Measurements from ENCODE around the gene PNMA8B. TPM values are rescaled to one million over a fixed set of nuclear protein-coding genes. Genes with fewer than 3 reads are reported as not detected.
"Not testable (repeated sequence)": the region's sequence is repeated elsewhere in the genome, so short reads cannot be mapped to it uniquely, and the experiment has no call there.

PNMA8B gene
- total RNA-seq, 1 donor from 2014 or later = 0.17 TPM

DNA sequence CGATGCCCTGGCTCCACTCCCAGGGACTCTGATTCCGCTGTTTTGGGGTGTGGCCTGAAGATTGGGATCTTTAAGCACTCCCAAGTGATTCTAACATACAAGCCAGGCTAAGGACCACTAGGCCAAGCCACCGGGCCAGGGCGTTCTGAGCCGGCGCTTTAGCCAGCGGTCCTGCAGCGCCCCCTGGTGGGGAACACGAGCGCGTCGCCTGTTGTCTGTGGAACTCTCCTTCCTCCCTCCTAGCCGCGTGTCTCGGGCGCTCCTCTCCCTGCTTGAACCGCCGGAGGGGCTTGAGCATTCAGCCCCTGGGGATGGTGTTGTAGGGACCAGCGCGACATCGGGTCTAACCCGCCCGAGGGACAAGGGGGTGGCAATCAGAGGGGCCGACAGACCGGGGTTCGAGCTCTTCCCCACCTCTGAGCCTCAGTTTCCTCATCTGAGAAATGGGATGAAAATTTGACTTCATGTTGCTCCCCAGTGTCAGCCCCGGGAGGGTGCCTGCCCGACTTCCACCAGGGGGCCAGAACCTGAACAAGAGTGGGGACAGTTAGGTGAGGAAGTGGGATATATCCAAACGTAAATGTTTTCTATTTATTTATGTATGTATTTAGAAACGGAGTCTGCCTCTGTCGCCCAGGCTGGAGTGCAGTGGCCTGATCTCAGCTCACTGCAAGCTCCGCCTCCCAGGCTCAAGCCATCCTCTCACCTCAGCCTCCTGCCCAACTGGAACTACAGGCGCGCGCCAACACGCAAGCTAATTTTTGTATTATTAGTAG lies 18.0 kb upstream of the PNMA8B start:
- DNase-seq = peak; percentile 83

DNA sequence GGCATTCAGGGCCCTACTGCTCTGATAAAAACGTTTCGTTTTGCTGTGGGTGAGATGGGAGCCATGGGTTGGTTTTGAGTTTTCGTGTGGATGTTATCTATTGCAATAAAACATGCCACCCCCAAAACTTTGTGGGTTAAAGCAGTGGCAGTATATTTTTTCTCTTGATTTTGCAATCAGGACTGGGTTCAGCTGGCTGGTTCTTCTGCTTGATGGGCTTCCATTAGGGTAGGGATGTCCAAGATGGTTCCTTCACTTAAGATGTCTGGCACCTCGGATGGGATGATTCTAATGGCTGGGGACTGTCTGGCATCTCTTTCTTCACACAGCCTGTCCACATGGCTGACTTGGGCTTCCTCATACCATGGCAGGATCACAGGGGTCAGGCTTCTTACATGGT lies 15.6 kb upstream of the PNMA8B start:
- no peak for DNase-seq

DNA sequence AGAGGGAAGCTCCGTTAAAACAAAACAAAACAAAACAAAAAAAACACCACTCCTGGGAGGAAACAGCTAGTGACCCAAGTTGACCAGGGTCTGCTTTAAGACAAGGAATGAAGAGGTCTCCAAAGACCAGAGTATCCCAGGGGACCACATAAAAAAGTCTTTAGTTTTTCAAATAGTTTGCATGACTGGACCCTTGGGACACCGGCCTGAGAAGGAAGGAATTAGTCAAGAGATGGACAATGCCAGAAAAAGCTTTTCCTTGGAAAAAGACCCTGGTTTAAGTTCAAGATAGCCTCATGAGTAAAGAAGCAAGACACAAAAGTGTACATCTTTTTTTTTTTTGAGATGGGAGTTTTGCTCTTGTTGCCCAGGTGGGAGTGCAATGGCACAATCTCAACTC lies 12.5 kb upstream of the PNMA8B start:
- DNase-seq = no peak

DNA sequence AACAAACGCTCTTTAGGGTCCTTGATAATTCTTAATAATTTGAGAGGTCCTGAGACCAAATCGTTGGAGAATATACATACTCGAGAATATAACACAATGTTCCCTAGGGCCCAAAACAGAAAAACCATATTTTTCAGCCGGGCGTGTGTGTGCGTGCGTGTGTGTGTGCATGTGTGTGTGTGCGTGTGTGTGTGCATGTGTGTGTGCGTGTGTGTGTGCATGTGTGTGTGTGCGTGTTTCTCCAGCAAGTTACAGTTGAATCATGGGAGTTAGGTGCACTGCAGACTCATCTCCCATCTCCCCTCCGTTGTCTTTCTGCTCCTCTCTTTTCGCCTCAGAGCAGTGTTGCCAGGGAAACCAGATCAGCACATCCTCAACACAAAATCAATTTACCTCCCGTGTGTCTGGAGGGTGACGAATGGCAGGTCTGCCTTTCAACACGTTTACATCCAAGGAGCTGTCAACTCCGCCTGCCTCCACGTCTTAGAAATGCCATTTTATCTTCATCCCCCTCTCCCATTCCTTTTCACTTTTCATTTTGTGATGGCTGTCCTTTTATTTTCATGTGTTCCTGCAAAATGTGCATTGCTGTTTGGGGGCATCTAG lies 8.3 kb upstream of the PNMA8B start:
- no peak for DNase-seq

DNA sequence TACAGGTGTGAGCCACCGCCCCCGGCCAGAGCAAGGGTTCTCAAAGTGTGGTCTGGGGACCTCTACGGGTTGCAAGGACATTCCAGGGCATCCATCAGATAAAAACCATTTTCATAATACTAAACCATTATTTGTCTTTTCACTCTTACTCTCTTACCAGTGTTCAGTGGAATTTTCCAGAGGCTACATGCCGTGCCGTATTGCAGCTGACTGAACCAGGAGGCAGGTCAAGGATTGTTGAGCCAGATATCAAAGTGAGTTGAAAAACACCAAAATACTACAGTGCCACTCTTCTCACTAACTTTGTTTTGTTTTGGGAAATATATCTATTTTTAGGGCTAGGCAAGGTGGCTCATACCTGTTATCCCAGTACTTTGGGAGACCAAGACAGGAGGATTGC lies 7.2 kb upstream of the PNMA8B start:
- no peak for DNase-seq

DNA sequence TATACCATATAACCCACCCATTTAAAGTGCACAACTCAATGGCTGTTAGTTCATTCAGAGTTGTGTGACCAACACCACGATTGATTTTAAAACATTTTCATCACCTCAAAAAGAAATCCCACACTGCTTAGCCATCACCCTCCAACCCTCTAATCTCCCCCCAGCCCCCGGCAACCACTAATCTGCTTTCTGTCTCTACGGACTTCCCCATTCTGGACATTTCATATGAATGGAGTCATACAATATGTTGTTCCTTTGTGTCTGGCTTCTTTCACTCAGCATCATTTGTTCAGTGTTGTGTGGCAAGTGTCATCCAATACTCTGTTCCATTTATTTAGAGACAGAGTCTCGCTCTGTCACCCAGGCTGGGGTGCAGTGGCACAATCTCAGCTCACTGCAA lies 4.0 kb upstream of the PNMA8B start:
- DNase-seq = no peak

DNA sequence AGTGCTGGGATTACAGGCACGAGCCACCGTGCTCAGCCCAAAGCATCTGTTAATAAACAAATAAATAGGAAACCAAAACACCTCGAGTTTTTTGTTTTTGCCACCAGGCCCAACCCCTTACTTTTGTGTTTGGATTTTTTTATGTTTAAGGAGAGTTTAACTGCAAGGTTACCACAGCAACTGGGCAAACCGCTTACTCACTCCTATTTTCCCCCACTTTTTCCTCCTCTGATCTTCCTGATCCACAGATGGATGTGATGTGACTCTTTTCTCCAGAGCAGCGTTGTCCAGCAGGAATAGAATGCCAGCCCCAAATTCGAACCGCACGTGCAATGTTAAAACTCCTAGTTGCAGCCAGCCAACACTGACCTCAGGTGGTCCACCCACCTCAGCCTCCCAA lies 2.1 kb upstream of the PNMA8B start:
- DNase-seq = no peak

DNA sequence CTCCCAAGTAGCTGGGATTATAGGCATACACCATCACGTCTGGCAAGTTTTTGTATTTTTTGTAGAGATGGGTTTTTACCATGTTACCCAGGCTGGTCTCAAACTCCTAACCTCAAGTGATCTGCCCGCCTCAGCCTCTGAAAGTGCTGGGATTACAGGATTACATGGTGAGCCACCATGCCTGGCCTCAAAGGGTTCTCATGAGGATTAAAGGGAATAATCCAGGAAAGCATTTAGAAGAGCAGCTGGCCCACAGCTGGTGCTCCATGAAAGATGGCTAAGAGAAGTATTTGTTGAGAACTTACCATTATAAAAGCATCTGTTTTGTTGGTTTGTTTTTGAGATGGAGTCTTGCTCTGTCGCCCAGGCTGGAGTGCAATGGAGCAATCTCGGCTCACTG lies 1.2 kb upstream of the PNMA8B start:
- DNase-seq = not testable (repeated sequence)

DNA sequence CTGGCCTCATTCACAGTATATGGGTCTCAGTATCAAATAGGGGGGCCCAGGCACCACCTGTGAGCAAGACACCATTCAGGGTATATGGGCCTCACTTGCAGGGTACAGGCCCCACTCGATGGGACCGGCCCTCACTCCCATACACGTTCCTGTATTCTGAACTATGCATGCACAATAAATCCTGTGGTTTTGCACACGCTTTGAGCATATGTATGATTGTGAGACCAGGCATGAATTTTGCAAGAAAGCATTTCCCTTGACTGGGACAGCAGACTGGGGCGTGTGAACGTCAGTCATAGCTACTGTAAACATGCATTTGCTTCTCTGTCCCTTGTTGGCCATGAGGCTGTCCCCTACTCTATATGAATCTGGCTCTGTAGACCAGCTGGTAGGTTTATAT lies 637 bp upstream of the PNMA8B start:
- no peak for DNase-seq

DNA sequence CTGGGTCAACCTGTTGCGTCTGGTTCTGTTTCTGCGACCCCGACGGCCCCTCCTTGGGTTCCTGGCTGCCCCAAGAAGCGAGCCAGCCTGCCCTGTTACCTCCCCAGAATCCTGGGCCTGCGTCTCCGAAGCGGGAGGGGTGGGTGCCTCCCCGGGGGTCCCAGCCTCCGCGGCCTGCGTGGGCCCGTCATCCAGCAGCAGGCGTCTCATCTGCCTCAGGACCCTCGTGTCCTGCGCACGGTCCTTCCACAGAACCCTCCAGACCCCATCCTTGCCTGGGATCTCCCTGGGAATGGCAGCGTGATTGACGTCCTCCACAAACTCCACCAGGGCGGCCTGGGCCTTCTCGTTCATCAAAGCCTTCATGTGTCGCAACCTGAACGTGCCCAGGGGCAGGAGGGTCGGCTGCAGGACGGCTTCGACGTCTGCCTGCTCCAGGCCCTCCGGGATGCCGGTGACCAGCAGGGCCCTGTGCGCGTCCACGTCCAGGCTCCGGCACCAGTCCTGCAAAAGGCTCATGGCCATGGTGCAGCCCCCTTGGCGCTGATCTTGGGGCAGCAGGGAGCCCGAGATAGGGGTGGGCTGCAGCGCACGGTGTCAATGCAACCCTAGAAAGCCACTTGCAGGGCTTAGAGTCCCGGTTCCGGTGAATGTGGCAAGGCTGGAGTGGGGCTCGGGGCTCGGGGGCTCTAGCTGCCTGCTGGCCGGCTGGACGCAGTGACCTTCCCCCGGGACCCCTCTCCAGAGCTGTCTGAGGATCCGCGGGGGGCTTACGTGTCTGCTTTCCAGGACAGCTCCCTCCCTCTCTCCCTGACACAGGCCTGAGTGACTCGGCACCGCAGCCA lies 504 bp downstream of the PNMA8B start:
- no peak for DNase-seq

DNA sequence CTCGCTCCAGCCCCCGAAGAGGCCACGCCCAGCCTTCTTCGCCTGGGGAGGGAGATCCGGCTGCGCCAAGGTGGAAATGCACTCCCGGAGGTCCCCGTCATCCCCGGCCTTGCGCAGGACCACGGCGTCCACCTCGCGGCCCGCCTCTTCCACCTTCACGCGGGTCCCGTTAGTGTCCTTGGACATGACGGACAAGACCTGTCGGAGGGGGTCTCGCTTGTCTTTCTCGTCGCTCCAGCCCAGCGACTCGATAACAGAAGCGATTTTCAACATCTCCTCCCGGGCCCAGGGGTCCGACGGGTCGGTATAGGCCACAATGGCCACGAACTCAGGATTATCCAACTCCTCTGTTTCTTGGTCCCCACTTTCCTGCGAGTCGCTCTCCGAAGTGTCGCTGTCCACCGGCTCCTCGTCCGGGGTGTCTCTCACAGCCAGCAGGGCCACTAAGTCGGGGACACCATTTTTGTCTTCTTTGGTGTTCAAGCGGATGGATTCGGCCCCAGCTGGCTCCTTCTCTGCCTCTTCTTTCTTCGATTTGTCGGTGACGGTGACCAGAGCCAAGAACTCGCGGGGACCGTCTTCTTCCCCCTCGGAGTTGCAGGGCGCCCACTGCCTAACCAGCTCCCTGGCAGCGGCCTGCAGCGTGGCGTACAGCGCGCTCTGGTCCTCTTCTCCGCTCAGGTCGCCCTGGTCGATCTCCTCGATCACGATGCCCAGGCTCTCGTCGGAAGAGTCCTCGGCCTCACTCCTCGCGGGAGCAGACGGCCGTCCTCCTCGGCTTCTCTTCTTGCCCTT lies 1.3 kb downstream of the PNMA8B start:
- DNase-seq = no peak

DNA sequence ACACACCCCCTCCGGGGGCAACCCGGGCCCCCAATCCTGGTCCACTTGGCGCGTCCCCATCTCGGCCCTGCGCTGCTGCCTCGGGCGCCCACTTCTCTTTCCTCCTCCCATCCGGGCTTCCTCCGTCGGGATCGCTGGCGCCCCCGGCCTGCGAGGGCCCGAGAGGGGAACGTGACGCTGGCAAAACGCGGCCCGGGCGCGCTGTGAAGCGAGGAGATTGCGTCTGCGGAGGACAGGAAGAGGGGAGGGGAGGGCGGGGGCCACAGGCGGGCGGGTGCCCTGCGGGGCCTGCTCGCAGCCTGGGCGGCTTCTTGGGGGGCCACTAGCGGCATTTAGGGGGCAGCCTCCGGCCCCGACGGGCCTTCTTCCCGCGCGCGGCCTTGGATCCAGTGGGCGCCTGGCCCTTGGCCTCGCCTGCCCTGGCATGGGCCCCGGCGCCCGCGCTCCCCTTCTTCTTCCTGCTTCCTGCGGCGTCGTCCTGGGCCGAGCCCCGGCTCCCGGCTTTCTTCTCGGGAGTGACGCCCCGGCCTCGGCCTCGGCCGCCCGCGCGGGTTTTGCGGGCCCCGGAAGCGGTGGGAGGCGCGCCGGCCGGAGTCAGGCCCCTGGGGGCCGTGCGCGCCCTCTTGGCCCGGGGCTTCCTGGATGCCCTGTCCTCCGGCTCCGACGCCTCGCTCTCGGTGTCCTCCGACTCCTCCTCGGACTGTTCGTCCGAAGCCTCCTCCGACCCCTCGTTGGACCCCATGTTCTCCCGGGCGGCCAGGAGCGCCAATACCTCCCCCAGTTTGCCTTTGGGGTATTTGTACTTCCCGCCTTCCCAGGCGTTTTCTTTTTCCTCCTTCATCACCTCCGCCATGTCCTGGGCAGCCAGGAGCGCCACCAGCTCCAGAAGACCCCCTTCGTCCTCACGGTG lies 2.2 kb downstream of the PNMA8B start:
- no peak for DNase-seq

DNA sequence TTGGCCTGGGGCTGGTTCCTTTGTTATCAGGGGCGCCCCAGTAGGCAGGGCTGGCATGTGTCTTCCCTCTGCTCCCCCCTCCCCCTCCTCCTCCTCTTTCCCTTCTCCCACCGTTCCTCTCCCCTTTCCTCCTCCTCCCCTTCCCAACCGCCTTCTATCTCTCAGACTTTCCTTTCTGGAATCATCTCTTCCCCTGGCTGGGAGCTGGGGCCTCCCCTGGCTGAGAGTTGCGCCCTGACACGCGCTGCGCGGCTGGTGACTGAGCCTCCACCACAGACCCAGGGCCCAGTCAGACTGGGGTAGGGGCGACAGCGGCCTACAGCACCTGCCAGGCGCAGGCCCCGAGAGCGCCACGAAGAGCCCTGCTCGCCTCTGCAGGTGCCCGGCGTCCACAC lies 2.8 kb downstream of the PNMA8B start:
- DNase-seq = no peak

DNA sequence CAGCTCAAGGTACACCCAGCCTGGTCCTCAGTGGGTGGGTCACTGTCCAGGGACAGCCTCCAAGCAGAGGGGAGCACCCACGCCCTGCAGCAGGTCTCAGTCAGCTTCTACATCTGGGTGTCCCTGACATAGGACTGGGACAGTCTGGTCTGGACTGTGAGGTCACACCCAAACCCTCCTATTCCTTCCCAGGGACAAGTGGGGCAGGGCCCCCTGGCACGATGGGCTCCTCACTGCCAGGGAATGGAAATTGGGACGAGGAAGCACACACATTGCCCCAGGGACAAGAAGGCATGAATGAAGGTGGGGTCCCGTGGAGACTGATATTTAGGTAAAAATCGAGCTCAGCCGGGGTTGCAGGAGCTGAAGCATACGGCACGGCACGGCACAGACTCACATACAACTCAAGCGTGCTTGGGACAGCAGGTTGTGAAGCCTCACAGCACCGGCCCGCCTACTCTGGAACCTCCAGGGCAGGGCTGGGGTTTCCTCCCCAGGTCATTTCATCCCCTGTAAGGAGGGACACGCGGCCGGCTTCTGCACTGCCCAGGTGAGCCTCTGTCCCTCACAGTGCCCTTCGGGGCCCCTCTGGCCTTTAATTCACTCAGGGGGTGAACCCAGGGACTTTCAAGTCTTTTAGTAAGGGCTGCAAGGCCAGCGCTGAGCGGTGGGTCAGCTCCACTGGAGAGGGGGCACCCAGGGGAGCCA lies 3.5 kb downstream of the PNMA8B start:
- no peak for DNase-seq

DNA sequence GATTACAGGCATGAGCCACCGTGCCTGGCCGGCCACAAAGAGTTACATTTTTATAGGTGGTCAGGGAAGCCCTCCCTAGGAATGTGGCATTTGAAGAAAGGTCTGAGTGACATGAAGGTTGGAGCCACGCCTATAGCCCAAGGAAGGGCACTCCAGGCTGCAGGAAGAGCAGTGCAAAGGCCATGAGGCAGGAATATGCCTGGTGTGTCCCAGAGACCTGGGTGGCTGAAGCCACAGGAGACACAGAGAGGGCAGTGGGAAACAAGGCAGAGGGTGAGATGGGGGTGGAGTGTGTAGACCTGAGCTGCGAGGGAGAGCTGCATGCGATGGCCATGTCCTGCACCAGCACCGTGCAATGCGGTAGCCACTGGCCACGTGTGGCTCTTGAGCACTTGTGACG lies 4.9 kb downstream of the PNMA8B start:
- no peak for DNase-seq

DNA sequence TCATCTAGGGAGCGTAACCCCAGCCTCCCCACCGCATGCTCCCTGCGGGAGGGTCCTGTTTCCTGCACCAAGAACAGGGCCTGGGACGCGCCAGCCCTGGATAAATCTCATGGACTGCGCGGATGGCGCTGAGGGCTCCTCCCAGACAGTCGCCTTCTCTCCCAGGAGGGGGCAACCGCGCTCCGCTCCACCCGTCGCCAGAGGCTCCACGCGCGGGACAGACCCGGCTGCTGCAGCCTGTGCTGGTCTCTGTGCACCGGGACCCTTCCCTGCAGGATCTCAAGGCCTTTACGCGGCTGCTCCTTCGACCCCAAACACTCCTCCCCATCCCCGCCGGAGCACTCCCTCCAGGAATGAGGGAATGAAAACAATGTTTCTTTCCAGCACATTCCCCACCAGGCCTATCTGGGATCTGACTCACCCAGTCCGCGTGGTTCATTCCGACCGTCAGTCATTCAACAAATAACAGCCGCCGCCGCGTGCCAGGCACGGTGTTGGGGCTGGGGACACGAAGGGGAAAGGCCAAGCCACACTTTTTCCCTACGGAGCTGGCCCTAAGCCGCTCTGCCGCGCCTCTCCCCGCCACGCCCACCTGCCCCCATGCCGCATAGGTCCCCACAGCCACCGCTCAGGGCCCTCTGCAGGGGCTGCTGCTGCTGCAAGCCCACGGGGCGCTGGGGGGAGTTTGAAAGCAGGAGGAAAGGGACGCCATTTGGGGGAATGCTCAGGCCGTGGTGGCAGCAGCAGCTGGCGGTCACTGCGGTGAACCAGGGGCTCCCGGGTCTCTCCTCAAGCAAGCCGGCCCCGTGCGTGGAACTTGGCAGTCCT lies 6.0 kb downstream of the PNMA8B start:
- DNase-seq = peak; percentile 46

DNA sequence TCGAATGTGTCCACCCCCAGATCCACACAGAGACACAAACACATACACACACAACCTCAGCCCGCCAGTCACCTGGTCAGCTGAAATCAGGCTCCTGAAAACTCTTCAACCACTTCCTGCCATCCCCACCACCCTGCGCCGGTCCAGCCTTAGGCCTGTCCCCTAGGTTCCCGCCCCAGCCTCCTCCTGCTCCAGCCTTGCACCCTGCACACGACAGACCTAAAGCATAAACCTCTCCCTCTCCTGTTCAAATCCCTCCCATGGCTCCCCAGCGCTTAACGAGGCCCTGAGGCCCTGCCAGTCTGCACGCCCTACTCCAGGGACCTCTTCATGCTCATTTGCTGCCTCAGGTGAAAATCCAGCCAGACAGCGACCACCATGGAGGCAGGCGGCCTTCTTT lies 7.1 kb downstream of the PNMA8B start:
- no peak for DNase-seq

DNA sequence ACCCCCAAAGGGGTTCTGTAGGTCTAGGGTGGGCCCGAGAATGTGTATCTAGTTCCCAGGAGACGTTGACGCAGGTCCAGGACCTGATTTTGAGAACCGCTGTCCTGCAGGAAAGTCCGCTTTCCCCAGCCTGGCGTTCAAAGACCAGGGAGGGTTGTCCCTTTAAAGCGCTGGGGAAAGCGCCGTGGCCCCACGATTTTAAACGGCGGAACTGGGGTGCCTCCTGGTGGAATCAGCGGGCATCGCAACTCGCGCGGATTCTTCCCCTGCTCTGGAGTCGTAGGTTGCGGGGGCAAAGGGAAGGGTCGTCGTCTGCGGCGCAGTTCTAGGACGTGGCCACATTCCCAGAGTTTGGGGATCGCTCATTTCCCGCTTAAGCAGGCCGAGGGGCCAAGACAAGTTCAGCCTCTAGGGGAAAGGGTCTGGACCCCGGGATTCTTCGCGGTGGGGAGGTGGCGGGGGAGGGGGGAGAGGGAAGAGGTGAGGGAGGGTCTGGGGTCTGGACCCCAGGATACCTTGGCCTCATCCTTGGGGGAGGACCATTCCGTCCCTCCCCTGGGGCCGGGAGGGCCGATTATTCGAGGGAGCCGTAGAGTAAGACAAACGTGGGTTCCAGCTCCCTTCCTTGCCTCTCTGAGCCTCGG lies 7.7 kb downstream of the PNMA8B start:
- DNase-seq = peak; percentile 79

DNA sequence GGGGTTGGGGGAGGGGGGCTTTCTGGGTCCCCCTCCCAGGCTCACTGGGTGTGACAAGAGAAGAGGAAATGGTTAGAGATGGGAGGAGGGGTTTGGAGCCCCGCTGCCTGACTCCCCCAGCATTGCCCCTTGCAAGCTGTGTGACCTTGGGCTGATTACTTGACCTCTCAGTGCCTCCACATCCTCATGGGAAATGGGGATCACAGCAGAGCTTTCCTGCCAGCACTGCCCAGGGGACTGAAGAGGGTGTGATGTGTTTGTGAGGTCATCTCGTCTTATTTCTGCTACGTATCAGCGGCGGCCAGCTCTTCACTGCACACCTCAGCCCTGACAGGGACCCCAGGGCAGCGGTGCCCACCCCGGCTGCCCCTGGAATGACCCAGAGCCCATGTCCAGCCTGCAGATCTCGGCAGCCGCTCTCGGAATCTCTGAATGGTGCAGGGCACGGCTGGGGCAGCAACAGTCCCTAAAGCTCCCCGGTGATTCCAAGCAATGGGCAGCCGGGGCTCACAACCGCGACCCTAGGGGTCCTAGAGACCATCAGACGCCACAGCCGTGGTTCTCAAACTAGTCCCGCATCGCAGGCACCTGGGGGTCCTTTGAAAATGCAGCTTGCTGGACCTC lies 8.4 kb downstream of the PNMA8B start:
- peak; percentile 50 for DNase-seq
